Naive thymus-derived CD8-positive, alpha-beta T cell (primary cell): ENCODE results near the gene TNP2. TPM values are rescaled to one million over a fixed set of nuclear protein-coding genes. Genes with fewer than 3 reads are reported as not detected.
"Not testable (repeated sequence)": the region's sequence is repeated elsewhere in the genome, so short reads cannot be mapped to it uniquely, and the experiment has no call there.

Experiments
- ATAC-seq, 2 donors: fragments of 150-1000 bp; cut with Tn5 transposase in 1 of 2; sonication (Bioruptor Pico), chemical (Tn5 transposase) in 1 of 2; 1 replicate in 1 of 2; 2 replicates in 1 of 2; pipeline ENCODE4 v1.10.0; 2021; ENCODE audit warnings: mild to moderate bottlenecking in 2 of 2, moderate library complexity in 2 of 2
- POLR2A ChIA-PET: fragments of 350-600 bp; sonication (Branson Sonifier 250); formaldehyde crosslinking; loops from one replicate; lab custom pipeline; 2021; ENCODE audit warnings: antibody characterized with exemption; lab: Charles Lee
- DNase-seq, 10 donors: peaks; one replicate each; pipeline versions ENCODE4 v3.0.0 to v3.0.0-alpha.2; 2020 to 2022
- H3K27ac Mint-ChIP-seq, 10 donors: one replicate each; pipeline ENCODE4 v1.8.0; 2020 to 2022; ENCODE audit warnings: mild to moderate bottlenecking in 10 of 10, mixed read lengths in 10 of 10, moderate library complexity in 4 of 10, inconsistent platforms in 1 of 10
- H3K27me3 Mint-ChIP-seq, 5 donors: one replicate each; pipeline ENCODE4 v1.8.0; 2021 to 2022; ENCODE audit warnings: mixed read lengths in 5 of 5
- H3K36me3 Mint-ChIP-seq, 3 donors: one replicate each; pipeline ENCODE4 v1.8.0; 2020 to 2022; ENCODE audit warnings: mixed read lengths in 3 of 3, mild to moderate bottlenecking in 2 of 3, inconsistent platforms in 1 of 3
- H3K4me1 Mint-ChIP-seq, 4 donors: one replicate each; pipeline ENCODE4 v1.8.0; 2021 to 2022; ENCODE audit warnings: mixed read lengths in 4 of 4
- H3K4me3 Mint-ChIP-seq, 10 donors: one replicate each; pipeline ENCODE4 v1.8.0; 2020 to 2022; ENCODE audit warnings: mild to moderate bottlenecking in 10 of 10, mixed read lengths in 10 of 10, moderate library complexity in 6 of 10, inconsistent platforms in 1 of 10
- H3K9me3 Mint-ChIP-seq, 9 donors: one replicate each; pipeline ENCODE4 v1.8.0; 2020 to 2022; ENCODE audit warnings: mixed read lengths in 9 of 9, mild to moderate bottlenecking in 3 of 9, inconsistent platforms in 1 of 9, moderate library complexity in 1 of 9
- polyA plus RNA-seq, 3 donors: library from polyadenylated mRNA; unstranded; fragments of 300-500 nt; fragmentation: Illumina TruSeq; gene quantifications; one replicate each; pipeline ENCODE4 v1.2.3, GENCODE V29; 2021
- total RNA-seq, 8 experiments: library from RNA in 2 of 8; stranded (reverse) in 2 of 8; gene quantifications; one replicate each; pipeline ENCODE4 v1.2.3 and lab custom pipeline; 2021 to 2026

The TNP2 gene
- total and polyA plus RNA-seq, 5 experiments from 2014 or later, result not detected

DNA sequence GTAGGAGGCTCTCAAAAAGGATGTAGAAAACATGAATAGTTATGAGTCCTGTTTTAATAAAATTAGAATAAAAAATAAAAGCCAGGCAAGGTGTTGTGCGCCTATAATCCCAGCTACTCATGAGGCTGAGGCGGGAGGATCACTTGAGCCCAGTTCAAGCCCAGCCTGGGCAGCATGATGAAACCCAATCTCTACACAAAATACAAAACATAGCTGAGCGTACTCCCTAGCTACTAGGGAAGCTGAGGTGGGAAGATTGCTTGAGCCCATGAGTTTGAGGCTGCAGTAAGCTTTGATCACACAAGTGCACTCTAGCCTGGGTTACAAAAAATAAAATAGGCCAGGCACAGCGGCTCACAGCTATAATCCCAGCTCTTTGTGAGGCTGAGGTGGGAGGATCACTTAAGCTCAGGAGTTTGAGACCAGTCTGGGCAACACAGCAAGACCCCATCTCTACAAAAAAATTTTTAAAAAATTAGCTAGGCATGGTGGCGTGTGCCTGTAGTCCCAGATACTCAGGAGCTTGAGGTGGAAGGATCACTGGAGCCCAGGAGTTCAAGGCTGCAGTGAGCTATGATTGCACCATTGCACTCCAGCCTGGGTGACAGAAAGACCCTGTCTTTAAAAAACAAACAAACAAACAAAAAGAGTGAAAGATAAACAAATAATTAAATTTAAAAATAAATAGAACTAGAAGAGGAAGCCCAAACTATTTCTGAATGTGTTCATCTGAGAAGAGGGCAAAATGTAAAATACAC, 29.2 kb upstream of the TNP2 start:
- ATAC-seq (no peak), DNase-seq (no peak)
- POLR2A ChIA-PET, result interaction anchor here (0.7 to 4.1 kb wide), 13 partner anchors 12 to 73 kb away, joined by 3 to 65 read pairs (median 8); partner anchors contain the start of genes RMI2 and SOCS1
- Mint-ChIP-seq H3K9me3 (no peaks in the 10 kb centered on the region), H3K36me3 (no peaks in the 10 kb centered on the region), H3K27ac (peak overlapping the region; percentile 61 to 93 (median 84)), H3K4me1 (peaks cover 12 to 54% (median 41%) of the 10 kb centered on the region in 4 donors), H3K4me3 (peak overlapping the region; percentile 67 to 86 (median 76)), H3K27me3 (peaks cover 0 to 2% (median 0%) of the 10 kb centered on the region in 5 donors)

GRCh38 chr16:11297492-11298142, 28.5 kb upstream of the TNP2 start:
- peaks cover 0 to 3% (median 2%) of the 10 kb centered on the region in 5 donors for H3K27me3 Mint-ChIP-seq
- ATAC-seq (peak; percentile 91 to 96), DNase-seq (peak; percentile 31 to 84 (median 70))
- H3K9me3 Mint-ChIP-seq, result no peaks in the 10 kb centered on the region
- peak overlapping the region in 9 of 10 donors; percentile 65 to 92 (median 84) for H3K27ac Mint-ChIP-seq
- no peaks in the 10 kb centered on the region for H3K36me3 Mint-ChIP-seq
- H3K4me3 Mint-ChIP-seq, result peak overlapping the region; percentile 66 to 86 (median 76)
- POLR2A ChIA-PET, result interaction anchor here (0.9 to 4.1 kb wide), 12 partner anchors 13 to 72 kb away, joined by 3 to 65 read pairs (median 8); partner anchors contain the start of genes RMI2 and SOCS1
- H3K4me1 Mint-ChIP-seq, result peaks cover 14 to 58% (median 47%) of the 10 kb centered on the region in 4 donors

DNA sequence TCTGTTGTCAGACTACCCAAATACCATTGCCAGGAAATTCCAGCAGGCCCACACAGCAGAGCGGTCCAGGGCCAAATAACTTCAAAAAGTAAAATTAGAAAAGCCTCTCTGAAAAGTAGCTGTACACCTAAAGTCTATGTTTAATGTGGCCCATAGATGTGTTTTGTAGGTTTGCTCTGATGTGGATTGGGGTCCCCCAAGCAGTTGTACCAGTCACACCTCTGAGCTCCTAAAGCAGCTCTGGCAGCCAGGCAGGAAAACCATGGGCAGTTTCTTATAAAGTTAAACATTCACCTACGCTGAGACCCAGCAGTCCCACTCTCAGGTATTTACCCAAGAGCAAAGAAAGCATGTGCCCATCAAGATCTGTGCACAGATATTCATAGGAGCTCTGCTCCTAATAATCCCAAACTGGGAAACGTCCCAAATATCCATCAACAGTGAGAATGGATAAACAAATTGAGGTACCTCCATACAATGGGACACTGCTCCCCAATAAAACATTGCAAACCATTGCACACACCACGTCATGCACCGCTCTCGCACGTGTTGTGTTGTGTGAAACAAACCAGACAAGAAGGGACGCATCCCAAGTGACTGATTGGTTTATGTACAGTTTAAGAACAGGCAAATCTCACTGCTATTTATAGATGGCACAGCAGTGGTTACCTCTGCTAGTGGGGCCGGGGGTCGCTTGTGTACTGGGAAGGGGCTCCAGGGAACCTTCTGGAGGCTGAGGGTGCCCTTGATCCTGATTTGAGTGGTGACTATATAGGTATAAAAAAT, 27.8 kb upstream of the TNP2 start:
- Mint-ChIP-seq H3K27me3 (peaks cover 0 to 3% (median 2%) of the 10 kb centered on the region in 5 donors), H3K36me3 (no peaks in the 10 kb centered on the region), H3K9me3 (no peaks in the 10 kb centered on the region), H3K4me3 (peak overlapping the region; percentile 66 to 86 (median 76)), H3K27ac (peak overlapping the region in 9 of 10 donors; percentile 65 to 92 (median 84)), H3K4me1 (peaks cover 14 to 61% (median 47%) of the 10 kb centered on the region in 4 donors)
- POLR2A ChIA-PET, result interaction anchor here (1.2 to 4.1 kb wide), 10 partner anchors 13 to 72 kb away, joined by 4 to 65 read pairs (median 10); partner anchors contain the start of genes RMI2 and SOCS1
- ATAC-seq (peak; percentile 5 to 11), DNase-seq (no peak)

- Mint-ChIP-seq H3K27me3 (peaks cover 0 to 4% (median 2%) of the 10 kb centered on the region in 5 donors), H3K36me3 (no peaks in the 10 kb centered on the region), H3K4me3 (peak overlapping the region in 3 of 10 donors; percentile 74 to 77 (median 77)), H3K27ac (peak overlapping the region in 6 of 10 donors; percentile 39 to 88 (median 74)), H3K4me1 (peaks cover 14 to 61% (median 46%) of the 10 kb centered on the region in 4 donors), H3K9me3 (no peaks in the 10 kb centered on the region)
- DNase-seq (no peak), ATAC-seq (no peak)
- POLR2A ChIA-PET, result interaction anchor here (2.1 to 4.1 kb wide), 5 partner anchors 14 to 58 kb away, joined by 4 to 65 read pairs (median 27); partner anchors contain the start of gene SOCS1
These were observed 27.2 kb upstream of the TNP2 start for GRCh38 chr16:11296351-11296705.

GRCh38 chr16:11295672-11296071, 26.5 kb upstream of the TNP2 start:
- POLR2A ChIA-PET, result interaction anchor here (2.3 kb wide), 1 partner anchor 40 kb away, joined by 12 read pairs; the partner anchor contains the start of gene SOCS1
- Mint-ChIP-seq H3K27me3 (peaks cover 0 to 6% (median 2%) of the 10 kb centered on the region in 5 donors), H3K27ac (peak overlapping the region in 1 of 10 donors; percentile 19), H3K4me1 (peaks cover 14 to 61% (median 46%) of the 10 kb centered on the region in 4 donors), H3K4me3 (no peak overlapping the region), H3K36me3 (no peaks in the 10 kb centered on the region), H3K9me3 (no peaks in the 10 kb centered on the region)
- DNase-seq (no peak), ATAC-seq (no peak)

DNA sequence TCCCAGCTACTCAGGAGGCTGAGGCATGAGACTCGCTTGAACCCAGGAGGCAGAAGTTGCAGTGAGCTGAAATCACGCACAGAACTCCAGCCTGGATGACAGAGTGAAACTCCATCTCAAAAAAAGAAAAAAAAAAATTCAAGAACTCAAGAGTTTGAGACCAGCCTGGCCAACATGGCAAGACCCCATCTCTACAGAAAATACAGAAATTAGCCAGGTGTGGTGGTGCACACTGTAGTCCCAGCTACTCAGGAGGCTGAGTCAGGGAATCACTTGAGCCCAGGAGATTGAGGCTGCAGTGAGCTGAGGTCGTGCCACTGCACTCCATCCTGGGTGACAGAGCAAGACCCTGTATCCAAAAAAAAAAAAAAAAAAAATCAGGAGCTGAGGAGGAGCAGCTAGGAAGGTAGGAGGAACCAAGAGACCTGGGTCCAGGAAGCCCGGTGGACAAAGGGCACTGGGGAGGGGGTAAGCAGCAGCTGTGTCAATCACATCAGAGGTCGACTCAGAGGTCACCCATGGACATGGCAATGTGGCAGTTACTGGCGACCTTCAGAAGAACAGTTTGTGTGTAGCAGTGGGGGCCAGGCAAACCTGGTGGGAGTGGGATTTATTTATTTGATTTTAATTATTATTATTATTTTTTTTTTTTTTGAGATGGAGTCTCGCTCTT, 23.1 kb upstream of the TNP2 start:
- peaks cover 0 to 8% (median 2%) of the 10 kb centered on the region in 5 donors for H3K27me3 Mint-ChIP-seq
- no peaks in the 10 kb centered on the region for H3K9me3 Mint-ChIP-seq
- H3K4me1 Mint-ChIP-seq, result peaks cover 13 to 32% (median 25%) of the 10 kb centered on the region in 4 donors
- DNase-seq, result no peak
- no peak overlapping the region for H3K27ac Mint-ChIP-seq
- H3K36me3 Mint-ChIP-seq, result no peaks in the 10 kb centered on the region
- H3K4me3 Mint-ChIP-seq, result no peak overlapping the region
- POLR2A ChIA-PET, result interaction anchor here (0.6 to 1.2 kb wide), 3 partner anchors 8 to 20 kb away, joined by 3 read pairs; no protein-coding TSS in a partner anchor
- no peak for ATAC-seq

GRCh38 chr16:11291091-11291703, 22.1 kb upstream of the TNP2 start:
- no peak for ATAC-seq
- Mint-ChIP-seq H3K9me3 (no peaks in the 10 kb centered on the region), H3K4me3 (no peak overlapping the region), H3K4me1 (peaks cover 8 to 29% (median 16%) of the 10 kb centered on the region in 4 donors), H3K36me3 (no peaks in the 10 kb centered on the region), H3K27ac (peak overlapping the region in 1 of 10 donors; percentile 37), H3K27me3 (peaks cover 0 to 8% (median 2%) of the 10 kb centered on the region in 5 donors)
- POLR2A ChIA-PET, result interaction anchor here (1.0 to 1.2 kb wide), 2 partner anchors 8 to 19 kb away, joined by 3 read pairs; no protein-coding TSS in a partner anchor
- DNase-seq, result no peak

GRCh38 chr16:11290102-11290893, 21.2 kb upstream of the TNP2 start:
- Mint-ChIP-seq H3K4me1 (peaks cover 8 to 29% (median 16%) of the 10 kb centered on the region in 4 donors), H3K27ac (peak overlapping the region in 3 of 10 donors; percentile 9 to 71 (median 53)), H3K4me3 (no peak overlapping the region), H3K36me3 (no peaks in the 10 kb centered on the region), H3K9me3 (no peaks in the 10 kb centered on the region), H3K27me3 (peaks cover 0 to 8% (median 2%) of the 10 kb centered on the region in 5 donors)
- POLR2A ChIA-PET, result no interaction called here
- DNase-seq, result no peak
- no peak for ATAC-seq

DNA sequence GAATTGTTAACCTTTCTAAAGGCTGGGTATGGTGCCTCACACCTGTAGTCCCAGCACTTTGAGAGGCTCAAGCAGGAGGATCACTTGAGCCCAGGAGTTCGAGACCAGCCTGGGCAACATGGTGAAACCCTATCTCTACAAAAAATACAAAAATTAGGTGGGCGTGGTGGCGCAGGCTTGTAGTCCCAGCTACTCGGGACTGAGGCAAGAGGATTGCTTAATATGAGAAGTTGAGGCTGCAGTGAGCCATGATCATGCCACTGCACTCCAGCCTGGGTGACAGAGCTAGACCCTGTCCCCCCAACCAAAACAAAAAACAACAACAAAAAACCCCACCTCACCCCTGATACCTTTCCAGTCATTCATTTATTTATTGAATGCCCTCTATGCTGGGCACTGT, 20.6 kb upstream of the TNP2 start:
- POLR2A ChIA-PET, result interaction anchor here (0.6 kb wide), 1 partner anchor 50 kb away, joined by 3 read pairs; no protein-coding TSS in a partner anchor
- not testable (repeated sequence) for ATAC-seq, H3K4me3 Mint-ChIP-seq, H3K27me3 Mint-ChIP-seq, H3K27ac Mint-ChIP-seq, H3K9me3 Mint-ChIP-seq, H3K36me3 Mint-ChIP-seq, DNase-seq
- H3K4me1 Mint-ChIP-seq, result peaks cover 8 to 27% (median 14%) of the 10 kb centered on the region in 4 donors

DNA sequence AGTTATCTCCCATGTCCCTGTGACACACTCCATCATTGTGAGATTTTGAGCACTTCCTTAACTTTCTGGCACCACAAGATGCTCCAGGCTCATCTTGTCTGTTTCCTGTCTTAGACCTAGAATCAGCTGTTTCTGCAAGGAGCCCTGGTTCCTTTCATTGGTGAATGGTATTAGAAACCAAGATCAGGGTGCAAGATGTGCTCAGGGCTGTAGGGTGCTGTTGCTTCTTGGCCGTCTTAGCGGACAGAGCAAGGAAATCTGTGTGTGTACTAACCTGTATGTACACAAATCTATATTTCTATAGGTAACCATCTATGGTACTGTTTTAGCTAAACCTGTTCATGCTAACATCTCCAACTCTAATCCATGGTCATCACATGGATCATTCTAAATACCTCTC, 20.1 kb upstream of the TNP2 start:
- Mint-ChIP-seq H3K4me1 (peaks cover 8 to 23% (median 14%) of the 10 kb centered on the region in 4 donors), H3K4me3 (no peak overlapping the region), H3K9me3 (no peaks in the 10 kb centered on the region), H3K27me3 (peaks cover 0 to 8% (median 0%) of the 10 kb centered on the region in 5 donors), H3K27ac (peak overlapping the region in 1 of 10 donors; percentile 70), H3K36me3 (no peaks in the 10 kb centered on the region)
- POLR2A ChIA-PET, result interaction anchor here (0.6 kb wide), 1 partner anchor 51 kb away, joined by 3 read pairs; no protein-coding TSS in a partner anchor
- ATAC-seq (no peak), DNase-seq (no peak)
